Activated CD8-positive, alpha-beta T cell treated with anti-CD3 and anti-CD28 coated beads for 36 hours (primary cell): Measurements from ENCODE around the gene PPME1. TPM values are rescaled to one million over a fixed set of nuclear protein-coding genes. Genes with fewer than 3 reads are reported as not detected.

ENCODE experiments used
- ATAC-seq: fragments of 200-7000 bp; cut with Tn5 transposase; one replicate; pipeline ENCODE4 v1.10.0; 2021; ENCODE audit warnings: mild to moderate bottlenecking, moderate library complexity
- CTCF ChIA-PET: fragments of 350-600 bp; sonication (Branson Sonifier 250); formaldehyde crosslinking; loops from one replicate; lab custom pipeline; 2021; ENCODE audit warnings: antibody characterized with exemption; lab: Charles Lee
- POLR2A ChIA-PET: fragments of 350-600 bp; sonication (Branson Sonifier 250); formaldehyde crosslinking; loops from one replicate; lab custom pipeline; 2021; ENCODE audit warnings: antibody characterized with exemption; lab: Charles Lee
- DNase-seq: peaks from one replicate; pipeline ENCODE4 v3.0.0-alpha.2; 2020
- H3K27ac Mint-ChIP-seq: one replicate; pipeline ENCODE4 v1.8.0; 2021; ENCODE audit warnings: mild to moderate bottlenecking, mixed read lengths
- H3K27me3 Mint-ChIP-seq: one replicate; pipeline ENCODE4 v1.8.0; 2021; ENCODE audit warnings: mixed read lengths
- H3K36me3 Mint-ChIP-seq: one replicate; pipeline ENCODE4 v1.8.0; 2021; ENCODE audit warnings: low read depth, mixed read lengths
- H3K4me1 Mint-ChIP-seq: one replicate; pipeline ENCODE4 v1.8.0; 2021; ENCODE audit warnings: low read depth, mixed read lengths
- H3K4me3 Mint-ChIP-seq: one replicate; pipeline ENCODE4 v1.8.0; 2021; ENCODE audit warnings: mild to moderate bottlenecking, moderate library complexity, mixed read lengths
- H3K9me3 Mint-ChIP-seq: one replicate; pipeline ENCODE4 v1.8.0; 2021; ENCODE audit warnings: mixed read lengths
- CTCF ChIP-seq: fragments of 200-600 bp; IDR thresholded peaks from one replicate; pipeline ENCODE4 v1.8.0; 2022; ENCODE audit warnings: antibody characterized with exemption, mild to moderate bottlenecking
- intact Hi-C: fragments of 100-400 bp; cut with micrococcal nuclease; formaldehyde crosslinking; loops from one replicate; pipeline ENCODE4 v1.10.0; 2022
- total RNA-seq, 2 experiments: library from RNA; stranded (reverse); gene quantifications; one replicate each; pipeline ENCODE4 v1.2.3, GENCODE V29; 2021

PPME1 gene
- total RNA-seq, 2 experiments from 2014 or later, result 63.7 to 64.9 TPM

- ChIA-PET CTCF (interaction anchor here (0.9 kb wide), 1 partner anchor 321 kb away, joined by 3 read pairs; no protein-coding TSS in a partner anchor), POLR2A (no interaction called here)
- no peak for TF ChIP-seq CTCF
- no peak for DNase-seq
- no peak for ATAC-seq
- no peak overlapping the region for H3K27ac Mint-ChIP-seq
- peaks cover 22% of the 10 kb centered on the region for H3K36me3 Mint-ChIP-seq
- intact Hi-C loops, result no loop called here
- H3K4me1 Mint-ChIP-seq, result no peaks in the 10 kb centered on the region
- no peaks in the 10 kb centered on the region for H3K9me3 Mint-ChIP-seq
- H3K4me3 Mint-ChIP-seq, result no peak overlapping the region
- H3K27me3 Mint-ChIP-seq, result no peaks in the 10 kb centered on the region
Measured at GRCh38 chr11:74249496-74249895, 78.4 kb downstream of the PPME1 start.

GRCh38 chr11:74253361-74253760 lies 82.3 kb downstream of the PPME1 start:
- Mint-ChIP-seq H3K27me3 (no peaks in the 10 kb centered on the region), H3K36me3 (peaks cover 12% of the 10 kb centered on the region), H3K27ac (no peak overlapping the region), H3K4me3 (no peak overlapping the region), H3K9me3 (no peaks in the 10 kb centered on the region), H3K4me1 (peaks cover 3% of the 10 kb centered on the region)
- ChIA-PET CTCF (interaction anchor here (3.9 to 4.0 kb wide), 2 partner anchors 67 to 196 kb away, joined by 39 to 47 read pairs; no protein-coding TSS in a partner anchor), POLR2A (no interaction called here)
- DNase-seq, result no peak
- no peak for TF ChIP-seq CTCF
- intact Hi-C loops, result no loop called here
- ATAC-seq, result no peak

- ATAC-seq (peak; percentile 81), DNase-seq (peak; percentile 60)
- CTCF ChIA-PET, result interaction anchor here (0.7 to 4.0 kb wide), 58 partner anchors 9 to 630 kb away, joined by 3 to 47 read pairs (median 4); no protein-coding TSS in a partner anchor
- Mint-ChIP-seq H3K27ac (no peak overlapping the region), H3K27me3 (no peaks in the 10 kb centered on the region), H3K4me3 (no peak overlapping the region), H3K4me1 (peaks cover 3% of the 10 kb centered on the region), H3K36me3 (peaks cover 12% of the 10 kb centered on the region), H3K9me3 (no peaks in the 10 kb centered on the region)
- POLR2A ChIA-PET, result interaction anchor here (0.6 kb wide), 1 partner anchor 66 kb away, joined by 3 read pairs; no protein-coding TSS in a partner anchor
- intact Hi-C loops, result loop anchor here (5.0 kb wide), 2 partner anchors 66 to 191 kb away; no protein-coding TSS in a partner anchor
- peak; percentile 85 for TF ChIP-seq CTCF
Measured at GRCh38 chr11:74255741-74256375, 84.8 kb downstream of the PPME1 start.

- no peak for DNase-seq
- ATAC-seq, result no peak
- intact Hi-C loops, result loop anchor here (5.0 kb wide), 2 partner anchors 66 to 191 kb away; no protein-coding TSS in a partner anchor
- ChIA-PET CTCF (interaction anchor here (0.8 to 4.0 kb wide), 41 partner anchors 9 to 631 kb away, joined by 3 to 47 read pairs (median 5); no protein-coding TSS in a partner anchor), POLR2A (interaction anchor here (0.6 kb wide), 1 partner anchor 65 kb away, joined by 3 read pairs; no protein-coding TSS in a partner anchor)
- no peak for TF ChIP-seq CTCF
- Mint-ChIP-seq H3K27ac (no peak overlapping the region), H3K4me3 (no peak overlapping the region), H3K27me3 (no peaks in the 10 kb centered on the region), H3K36me3 (peaks cover 12% of the 10 kb centered on the region), H3K4me1 (peaks cover 3% of the 10 kb centered on the region), H3K9me3 (no peaks in the 10 kb centered on the region)
Measured at GRCh38 chr11:74256378-74257133, 85.5 kb downstream of the PPME1 start.
